ENCODE results near the gene AK5. TPM values are rescaled to one million over a fixed set of nuclear protein-coding genes. Genes with fewer than 3 reads are reported as not detected.
"Not testable (repeated sequence)": the region's sequence is repeated elsewhere in the genome, so short reads cannot be mapped to it uniquely, and the experiment has no call there.

AK5 gene
- total and polyA plus RNA-seq, 5 experiments from 2014 or later, result 35.9 to 58.9 (median 42.9) TPM

- Mint-ChIP-seq H3K9me3 (peaks cover 0 to 23% (median 11%) of the 10 kb centered on the region in 9 donors), H3K4me3 (no peak overlapping the region), H3K27me3 (no peaks in the 10 kb centered on the region), H3K27ac (peak overlapping the region in 4 of 10 donors; percentile 17 to 82 (median 44)), H3K36me3 (peaks cover 15 to 40% (median 25%) of the 10 kb centered on the region in 3 donors), H3K4me1 (peaks cover 0 to 8% (median 7%) of the 10 kb centered on the region in 4 donors)
- ATAC-seq, result no peak
- POLR2A ChIA-PET, result no interaction called here
- no peak for DNase-seq
Observed at GRCh38 chr1:77514921-77515776, 233.3 kb downstream of the AK5 start.

GRCh38 chr1:77516106-77516505 is 234.3 kb downstream of the AK5 start:
- Mint-ChIP-seq H3K27ac (peak overlapping the region in 3 of 10 donors; percentile 17 to 56 (median 25)), H3K4me1 (peaks cover 0 to 8% (median 7%) of the 10 kb centered on the region in 4 donors), H3K4me3 (no peak overlapping the region), H3K36me3 (peaks cover 22 to 45% (median 30%) of the 10 kb centered on the region in 3 donors), H3K27me3 (no peaks in the 10 kb centered on the region), H3K9me3 (peaks cover 0 to 23% (median 12%) of the 10 kb centered on the region in 9 donors)
- POLR2A ChIA-PET, result no interaction called here
- ATAC-seq, result no peak
- DNase-seq, result no peak

GRCh38 chr1:77524038-77524437 is 242.2 kb downstream of the AK5 start:
- Mint-ChIP-seq H3K27ac (peak overlapping the region in 1 of 10 donors; percentile 37), H3K9me3 (peaks cover 0 to 11% (median 6%) of the 10 kb centered on the region in 9 donors), H3K4me1 (peaks cover 10 to 19% (median 15%) of the 10 kb centered on the region in 4 donors), H3K36me3 (peaks cover 34 to 60% (median 51%) of the 10 kb centered on the region in 3 donors), H3K27me3 (no peaks in the 10 kb centered on the region), H3K4me3 (no peak overlapping the region)
- DNase-seq (no peak), ATAC-seq (no peak)
- POLR2A ChIA-PET, result no interaction called here

- H3K27me3 Mint-ChIP-seq, POLR2A ChIA-PET, H3K9me3 Mint-ChIP-seq, ATAC-seq, DNase-seq, H3K4me3 Mint-ChIP-seq: not testable (repeated sequence)
- H3K36me3 Mint-ChIP-seq, result peaks cover under 1 to 17% (median 11%) of the 10 kb centered on the region in 3 donors
- peak overlapping the region in 4 of 10 donors; percentile 44 to 61 (median 54) for H3K27ac Mint-ChIP-seq
- H3K4me1 Mint-ChIP-seq, result peaks cover 3 to 21% (median 12%) of the 10 kb centered on the region in 4 donors
Observed at GRCh38 chr1:77531149-77531548, 249.3 kb downstream of the AK5 start.

- H3K27me3 Mint-ChIP-seq, ATAC-seq, H3K9me3 Mint-ChIP-seq, H3K4me3 Mint-ChIP-seq, DNase-seq, POLR2A ChIA-PET: not testable (repeated sequence)
- Mint-ChIP-seq H3K27ac (peak overlapping the region in 3 of 10 donors; percentile 40 to 61 (median 56)), H3K4me1 (peaks cover 2 to 18% (median 11%) of the 10 kb centered on the region in 4 donors), H3K36me3 (peaks cover 1 to 16% (median 16%) of the 10 kb centered on the region in 3 donors)
Observed at GRCh38 chr1:77531596-77532280, 249.9 kb downstream of the AK5 start.

- POLR2A ChIA-PET, result interaction anchor here (1.4 to 1.7 kb wide), 2 partner anchors 98 to 111 kb away, joined by 3 to 7 read pairs; no protein-coding TSS in a partner anchor
- Mint-ChIP-seq H3K27ac (peak overlapping the region in 2 of 10 donors; percentile 28 to 61), H3K27me3 (no peaks in the 10 kb centered on the region), H3K4me3 (no peak overlapping the region), H3K4me1 (peaks cover 2 to 13% (median 9%) of the 10 kb centered on the region in 4 donors), H3K36me3 (peaks cover 6 to 19% (median 13%) of the 10 kb centered on the region in 3 donors), H3K9me3 (no peaks in the 10 kb centered on the region)
- ATAC-seq (no peak), DNase-seq (no peak)
Observed at GRCh38 chr1:77532641-77533040, 250.8 kb downstream of the AK5 start.

GRCh38 chr1:77533660-77534305 is 252.0 kb downstream of the AK5 start:
- H3K27ac Mint-ChIP-seq, result peak overlapping the region in 8 of 10 donors; percentile 7 to 87 (median 60)
- ATAC-seq (peak; percentile 60 to 63), DNase-seq (peak; percentile 20 to 77 (median 58))
- H3K4me1 Mint-ChIP-seq, result peaks cover 2 to 13% (median 9%) of the 10 kb centered on the region in 4 donors
- peaks cover 6 to 24% (median 16%) of the 10 kb centered on the region in 3 donors for H3K36me3 Mint-ChIP-seq
- no peaks in the 10 kb centered on the region for H3K27me3 Mint-ChIP-seq
- peak overlapping the region in 9 of 10 donors; percentile 1 to 52 (median 47) for H3K4me3 Mint-ChIP-seq
- POLR2A ChIA-PET, result interaction anchor here (0.6 to 1.7 kb wide), 7 partner anchors 61 to 145 kb away, joined by 3 to 7 read pairs (median 3); no protein-coding TSS in a partner anchor
- no peaks in the 10 kb centered on the region for H3K9me3 Mint-ChIP-seq

GRCh38 chr1:77534456-77534855 is 252.6 kb downstream of the AK5 start:
- DNase-seq (no peak), ATAC-seq (no peak)
- POLR2A ChIA-PET, result interaction anchor here (1.2 kb wide), 1 partner anchor 253 kb away, joined by 3 read pairs; the partner anchor contains the start of gene AK5
- Mint-ChIP-seq H3K9me3 (no peaks in the 10 kb centered on the region), H3K27me3 (no peaks in the 10 kb centered on the region), H3K4me3 (no peak overlapping the region), H3K4me1 (peaks cover 2 to 13% (median 9%) of the 10 kb centered on the region in 4 donors), H3K36me3 (peaks cover 6 to 28% (median 19%) of the 10 kb centered on the region in 3 donors), H3K27ac (no peak overlapping the region)

- POLR2A ChIA-PET, result interaction anchor here (1.2 kb wide), 1 partner anchor 392 kb away, joined by 3 read pairs; no protein-coding TSS in a partner anchor
- Mint-ChIP-seq H3K4me3 (no peak overlapping the region), H3K27ac (no peak overlapping the region), H3K4me1 (peaks cover 2 to 16% (median 11%) of the 10 kb centered on the region in 4 donors), H3K27me3 (no peaks in the 10 kb centered on the region), H3K36me3 (peaks cover 6 to 45% (median 22%) of the 10 kb centered on the region in 3 donors), H3K9me3 (no peaks in the 10 kb centered on the region)
- DNase-seq, result no peak
- no peak for ATAC-seq
Observed at GRCh38 chr1:77536813-77537212, 255.0 kb downstream of the AK5 start.

GRCh38 chr1:77538956-77539518 is 257.2 kb downstream of the AK5 start:
- POLR2A ChIA-PET, result no interaction called here
- Mint-ChIP-seq H3K9me3 (no peaks in the 10 kb centered on the region), H3K27ac (peak overlapping the region in 1 of 10 donors; percentile 15), H3K4me1 (peaks cover 0 to 8% (median 2%) of the 10 kb centered on the region in 4 donors), H3K36me3 (peaks cover 6 to 54% (median 23%) of the 10 kb centered on the region in 3 donors), H3K4me3 (no peak overlapping the region), H3K27me3 (no peaks in the 10 kb centered on the region)
- DNase-seq, result no peak
- no peak for ATAC-seq

GRCh38 chr1:77539519-77540142 is 257.8 kb downstream of the AK5 start:
- Mint-ChIP-seq H3K27ac (no peak overlapping the region), H3K4me3 (no peak overlapping the region), H3K36me3 (peaks cover 6 to 54% (median 23%) of the 10 kb centered on the region in 3 donors), H3K27me3 (no peaks in the 10 kb centered on the region), H3K4me1 (peaks cover 0 to 6% (median 0%) of the 10 kb centered on the region in 4 donors), H3K9me3 (no peaks in the 10 kb centered on the region)
- DNase-seq (no peak), ATAC-seq (no peak)
- POLR2A ChIA-PET, result no interaction called here

Data from naive thymus-derived CD8-positive, alpha-beta T cell (primary cell).